HepG2 (cell line): ENCODE measurements around the gene ARVCF. TPM values are rescaled to one million over a fixed set of nuclear protein-coding genes. Genes with fewer than 3 reads are reported as not detected.

Source experiments
- ATAC-seq: fragments of 200-7000 bp; cut with Tn5 transposase; 3 replicates; pipeline ENCODE4 v1.9.1; 2020; ENCODE audit warnings: mild to moderate bottlenecking, moderate library complexity
- BruUV-seq: library from RNA; stranded (reverse); fragments of 400-500 nt; replicated peaks from 2 replicates; lab custom pipeline; 2021; lab: Mats Ljungman, UMichigan
- CTCF ChIA-PET: fragments of 300-600 bp; formaldehyde crosslinking; extraction: SDS; loops from one replicate; lab custom pipeline; 2021; ENCODE audit warnings: low total read pairs, inconsistent platforms, low intra/inter-chr PET ratio; lab: Yijun Ruan, JAX
- POLR2A ChIA-PET: fragments of 350-600 bp; sonication (Branson Sonifier 250); formaldehyde crosslinking; loops from one replicate; lab custom pipeline; 2020; ENCODE audit warnings: antibody characterized with exemption, inconsistent platforms; lab: Yijun Ruan, JAX
- DNase-seq: peaks from one replicate; pipeline ENCODE4 v3.0.0-alpha.2; 2015; ENCODE audit warnings: low spot score
- FAIRE-seq: peaks from 3 replicates; lab custom pipeline; 2011; peaks lifted over from hg19 to GRCh38; lab: Jason Lieb, UNC
- H2AFZ ChIP-seq: one replicate; pipeline ENCODE4 v1.6.1; 2011; ENCODE audit warnings: low read length, inconsistent platforms
- H3K27ac ChIP-seq: fragments of 300-600 bp; 3 replicates; pipeline ENCODE4 v1.8.0; 2011; ENCODE audit warnings: mixed run types, mild to moderate bottlenecking, mixed read lengths, low read length, inconsistent platforms; ENCODE audit not compliant: insufficient read depth; ENCODE audit errors: extremely low read length
- H3K27me3 ChIP-seq, 2 experiments: fragments of 200-600 bp in 1 of 2; 2 replicates in 1 of 2; 3 replicates in 1 of 2; pipeline versions ENCODE4 v1.6.0 to v1.8.0; 2011; ENCODE audit warnings: low read length in 2 of 2, mild to moderate bottlenecking in 2 of 2, moderate library complexity in 2 of 2, inconsistent platforms in 1 of 2; ENCODE audit not compliant: insufficient read depth in 2 of 2, control insufficient read depth in 1 of 2
- H3K36me3 ChIP-seq, 2 experiments: fragments of 200-600 bp in 1 of 2; replicated peaks in 1 of 2; 2 replicates in 1 of 2; 3 replicates in 1 of 2; pipeline versions ENCODE4 v1.5.1 to v1.8.0; 2011; ENCODE audit warnings: low read length in 2 of 2, inconsistent platforms in 1 of 2; ENCODE audit not compliant: insufficient read depth in 2 of 2, control insufficient read depth in 1 of 2
- H3K4me1 ChIP-seq: 2 replicates; pipeline ENCODE4 v1.5.1; 2012; ENCODE audit warnings: low read length, inconsistent platforms; ENCODE audit not compliant: insufficient read depth
- H3K4me2 ChIP-seq: 2 replicates; pipeline ENCODE4 v1.6.0; 2011; ENCODE audit warnings: low read depth, low read length, inconsistent platforms
- H3K4me3 ChIP-seq, 3 experiments: fragments of 200-600 bp in 1 of 3; sonication (generic), shearing (Covaris generic) in 1 of 3; replicated peaks in 1 of 3; 2 replicates each; pipeline ENCODE4 v1.5.1; 2011 to 2016; ENCODE audit warnings: low read length in 3 of 3, inconsistent platforms in 2 of 3, low read depth in 2 of 3, mild to moderate bottlenecking in 2 of 3, control low read depth in 1 of 3, mixed read lengths in 1 of 3; ENCODE audit not compliant: insufficient read depth in 1 of 3
- H3K79me2 ChIP-seq: one replicate; pipeline ENCODE4 v1.6.1; 2011; ENCODE audit warnings: low read length, inconsistent platforms; ENCODE audit not compliant: insufficient read depth
- H3K9ac ChIP-seq: 2 replicates; pipeline ENCODE4 v1.6.0; 2011; ENCODE audit warnings: mild to moderate bottlenecking, low read depth, low read length, inconsistent platforms; ENCODE audit not compliant: insufficient read depth
- H3K9me3 ChIP-seq: 2 replicates; pipeline ENCODE4 v1.5.1; 2012; ENCODE audit warnings: mild to moderate bottlenecking, low read length
- H4K20me1 ChIP-seq: 2 replicates; pipeline ENCODE4 v1.6.0; 2011; ENCODE audit warnings: inconsistent platforms, mild to moderate bottlenecking, low read length, moderate library complexity; ENCODE audit not compliant: insufficient read depth
- ARNT ChIP-seq: fragments of 450-650 bp; IDR thresholded peaks from 2 replicates; pipeline ENCODE4 v1.6.1; 2017
- DMTF1 ChIP-seq: sonication (generic); formaldehyde crosslinking; IDR thresholded peaks from 2 replicates; pipeline ENCODE4 v1.4.0; 2020; ENCODE audit warnings: mild to moderate bottlenecking, missing genetic modification reagents
- ISL2 ChIP-seq: sonication (generic); formaldehyde crosslinking; IDR thresholded peaks from 2 replicates; pipeline ENCODE4 v1.5.0; 2020; ENCODE audit warnings: missing genetic modification reagents
- KDM4B ChIP-seq: sonication (generic); formaldehyde crosslinking; IDR thresholded peaks from 2 replicates; pipeline ENCODE4 v1.4.0; 2020; ENCODE audit warnings: missing genetic modification reagents
- NFAT5 ChIP-seq: sonication (generic); formaldehyde crosslinking; IDR thresholded peaks from 2 replicates; pipeline ENCODE4 v1.4.0; 2020; ENCODE audit warnings: missing genetic modification reagents
- RCOR2 ChIP-seq: IDR thresholded peaks from 2 replicates; pipeline ENCODE4 v1.6.1; 2016; ENCODE audit warnings: missing biosample characterization, missing genetic modification reagents
- SIX4 ChIP-seq: sonication (generic); formaldehyde crosslinking; IDR thresholded peaks from 2 replicates; pipeline ENCODE4 v1.4.0; 2020; ENCODE audit warnings: missing genetic modification reagents
- UBTF ChIP-seq: sonication (generic); formaldehyde crosslinking; IDR thresholded peaks from 2 replicates; pipeline ENCODE4 v1.4.0; 2020; ENCODE audit warnings: mild to moderate bottlenecking, missing genetic modification reagents
- ZBTB21 ChIP-seq: sonication (generic); formaldehyde crosslinking; IDR thresholded peaks from 2 replicates; pipeline ENCODE4 v1.4.0; 2020; ENCODE audit warnings: missing genetic modification reagents
- ZNF251 ChIP-seq: sonication (generic); formaldehyde crosslinking; IDR thresholded peaks from 2 replicates; pipeline ENCODE4 v1.9.0; 2021; ENCODE audit warnings: mild to moderate bottlenecking, missing genetic modification reagents
- WGBS: methylation state at CpG from one replicate; pipeline ENCODE4 v1.1.6; 2017; ENCODE audit warnings: low lambda C conversion rate; 5-methylcytosine and 5-hydroxymethylcytosine counted together
- in situ Hi-C: cut with HindIII; loops from 2 replicates; pipeline ENCODE4 v1.10.0; 2017; ENCODE audit warnings: low pct_unique_long_range_greater_than_20kb; ENCODE audit not compliant: extremely low pct_ligation_motif_present
- intact Hi-C: fragments of 100-400 bp; cut with micrococcal nuclease; formaldehyde crosslinking; loops from one replicate; pipeline ENCODE4 v1.10.0; 2022; ENCODE audit not compliant: unreplicated experiment
- polyA plus RNA-seq, 8 experiments: library from polyadenylated mRNA; depleted of rRNA in 3 of 8; stranded (reverse) in 7 of 8; unstranded in 1 of 8; fragments of >200 nt; fragmentation: Illumina TruSeq in 4 of 8; extraction: Trizol in 4 of 8; gene quantifications; 2 replicates each; pipeline versions ENCODE4 v1.2.1 to v1.2.3, GENCODE V29; 2011 to 2016; ENCODE audit warnings: low read depth in 4 of 8, missing spikeins in 1 of 8, mixed read lengths in 1 of 8; ENCODE audit not compliant: insufficient read depth in 1 of 8
- total RNA-seq, 5 experiments: library from RNA; depleted of rRNA; stranded (reverse); fragments of >200 nt; fragmentation: Illumina TruSeq; extraction: Trizol; gene quantifications; 2 replicates each; pipeline ENCODE4 v1.2.3, GENCODE V29; 2016; ENCODE audit warnings: low read depth in 1 of 5
- TF ChIP-seq, protein P1 (sequence below): sonication (generic); formaldehyde crosslinking; IDR thresholded peaks from 2 replicates; pipeline ENCODE4 v1.4.0; 2020; ENCODE audit warnings: missing genetic modification reagents

ARVCF gene
- total and polyA plus RNA-seq, 2 of the 13 experiments (the other 11 are each of a cell fraction or from before 2014, with no cell fraction given), result 16.4 to 17.7 TPM

DNA sequence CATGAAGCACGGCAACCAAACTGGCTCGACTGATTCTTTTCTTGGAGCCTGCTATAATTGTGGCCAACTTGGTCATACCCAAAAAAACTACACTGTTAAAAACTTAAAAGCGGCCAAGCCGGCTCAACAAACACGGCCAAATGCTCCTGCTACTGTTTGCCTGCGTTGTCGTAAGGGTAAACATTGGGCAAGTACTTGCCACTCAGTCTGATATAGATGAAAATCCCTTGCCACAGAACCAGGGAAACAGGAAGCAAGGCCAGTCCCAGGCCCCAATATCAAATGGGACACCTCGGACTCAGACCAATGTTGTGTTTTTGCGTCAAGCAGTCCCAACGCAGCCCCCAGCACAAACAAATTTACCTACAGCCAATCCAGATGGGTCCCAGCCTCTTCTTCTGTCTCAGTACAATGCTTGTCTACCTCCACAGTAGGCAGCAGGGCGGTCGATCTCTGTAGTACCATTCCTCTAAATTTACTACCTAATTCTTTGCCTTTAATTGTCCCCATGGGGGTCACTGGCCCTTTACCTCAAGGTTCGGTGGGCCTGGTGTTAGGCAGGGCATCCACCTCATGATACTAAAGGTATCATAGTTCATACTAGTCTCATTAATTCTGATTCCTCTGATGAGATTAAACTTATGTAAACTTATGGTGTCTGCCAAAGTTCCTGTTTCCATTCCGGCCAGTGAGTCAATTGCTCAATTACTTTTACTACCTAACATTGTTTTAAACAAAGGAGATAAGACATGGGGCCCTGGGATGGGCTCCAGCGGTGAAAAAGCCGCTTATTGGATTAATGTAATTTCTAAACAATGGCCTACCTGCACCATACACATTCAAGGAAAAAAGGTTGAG lies 78.8 kb downstream of the ARVCF start (continued):
- TF ChIP-seq NFAT5 (CRISPR knock-in tag), result no peak
- TF ChIP-seq, all 625 proteins: peak for 70

DNA sequence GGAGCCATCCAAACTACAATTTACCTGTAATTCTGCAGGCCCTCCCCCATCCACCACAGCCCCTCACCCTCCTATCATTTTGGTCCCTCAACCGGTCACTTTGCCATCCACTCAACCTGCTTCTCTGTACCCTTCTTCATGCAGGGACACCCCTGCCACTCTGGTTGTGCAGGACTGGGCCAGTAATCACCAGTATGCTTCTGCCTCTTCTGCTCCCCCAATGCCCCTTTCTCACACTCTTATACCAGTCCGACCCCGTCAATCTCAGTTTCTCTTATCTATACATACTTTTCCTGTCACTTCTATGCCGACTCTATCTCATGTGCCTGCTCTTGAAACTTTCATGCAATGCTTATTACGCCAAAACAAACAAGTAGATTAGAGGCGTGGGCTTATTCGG lies 80.1 kb downstream of the ARVCF start:
- POLR2A ChIA-PET, result interaction anchor here (0.9 kb wide), 1 partner anchor 12 kb away, joined by 3 read pairs; no protein-coding TSS in a partner anchor
- in situ Hi-C loops, result no loop called here
- Histone ChIP-seq H3K36me3 (no peaks in the 10 kb centered on the region; a peak in 1 of 5 replicates), H3K9ac (no peak overlapping the region), H2AFZ (no peak overlapping the region), H3K4me2 (no peak overlapping the region), H3K79me2 (peaks cover 15% of the 10 kb centered on the region), H4K20me1 (no peaks in the 10 kb centered on the region), H3K27ac (no peak overlapping the region), H3K9me3 (no peaks in the 10 kb centered on the region), H3K4me1 (peaks cover 58% of the 10 kb centered on the region), H3K27me3 (no peaks in the 10 kb centered on the region), H3K4me3 (no peak overlapping the region)
- no peak for ATAC-seq
- DNase-seq, result no peak
- CTCF ChIA-PET, result no interaction called here
- intact Hi-C loops, result no loop called here
- BruUV-seq, result no TSS peak
- 97% methylated on average over 7 of the region's 7 CpGs for WGBS
- no peak for FAIRE-seq
- TF ChIP-seq KDM4B (no peak), ZBTB21 (no peak), DMTF1 (no peak), ARNT (no peak), UBTF (CRISPR knock-in tag) (no peak), SIX4 (no peak), ZNF251 (no peak), RCOR2 (CRISPR knock-in tag) (no peak), ISL2 (CRISPR knock-in tag) (no peak)
- TF ChIP-seq, protein P1, sequence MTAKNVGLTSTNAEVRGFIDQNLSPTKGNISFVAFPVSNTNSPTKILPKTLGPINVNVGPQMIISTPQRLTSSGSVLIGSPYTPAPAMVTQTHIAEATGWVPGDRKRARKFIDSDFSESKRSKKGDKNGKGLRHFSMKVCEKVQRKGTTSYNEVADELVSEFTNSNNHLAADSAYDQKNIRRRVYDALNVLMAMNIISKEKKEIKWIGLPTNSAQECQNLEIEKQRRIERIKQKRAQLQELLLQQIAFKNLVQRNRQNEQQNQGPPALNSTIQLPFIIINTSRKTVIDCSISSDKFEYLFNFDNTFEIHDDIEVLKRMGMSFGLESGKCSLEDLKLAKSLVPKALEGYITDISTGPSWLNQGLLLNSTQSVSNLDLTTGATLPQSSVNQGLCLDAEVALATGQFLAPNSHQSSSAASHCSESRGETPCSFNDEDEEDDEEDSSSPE, result no peak
